ENCODE measurements around the gene TGOLN2. TPM values are rescaled to one million over a fixed set of nuclear protein-coding genes. Genes with fewer than 3 reads are reported as not detected.
A peak's percentile ranks its signal among the peaks of the same experiment; 100 is the strongest.

The TGOLN2 gene
- total and polyA plus RNA-seq, 11 donors, result 15.5 to 130 (median 82.9) TPM

GRCh38 chr2:85314884-85315242, 12.9 kb downstream of the TGOLN2 start:
- Histone ChIP-seq H3K4me1 (peaks cover 0 to 23% (median 6%) of the 10 kb centered on the region in 12 donors), H3K9me3 (no peaks in the 10 kb centered on the region), H3K27ac (no peak overlapping the region), H3K36me3 (peaks cover 0 to 57% (median 43%) of the 10 kb centered on the region in 9 donors), H3K4me3 (no peak overlapping the region), H3K27me3 (no peaks in the 10 kb centered on the region)
- WGBS, 4 donors, result 78 to 88% (median 85%) methylated on average over 7 to 10 of the region's 10 CpGs
- DNase-seq (no peak), ATAC-seq (peak in 3 of 4 donors; percentile 22 to 43 (median 30))
- intact Hi-C loops (cut with DNase I), result loop anchor here in 2 of 10 donors (1.0 to 2.0 kb wide), 2 partner anchors 28 kb away; no protein-coding TSS in a partner anchor
- TF ChIP-seq CTCF (IDR thresholded peaks at IDR 0.05) (no peak), POLR2A (IDR thresholded peaks at IDR 0.05) (no peak)

- Histone ChIP-seq H3K27me3 (no peaks in the 10 kb centered on the region), H3K36me3 (peaks cover 0 to 44% (median 26%) of the 10 kb centered on the region in 9 donors), H3K9me3 (no peaks in the 10 kb centered on the region), H3K27ac (no peak overlapping the region), H3K4me1 (peaks cover 0 to 25% (median 13%) of the 10 kb centered on the region in 12 donors), H3K4me3 (no peak overlapping the region)
- no peak for TF ChIP-seq POLR2A (IDR thresholded peaks at IDR 0.05)
- intact Hi-C loops (cut with DNase I), result no loop called here
- DNase-seq (no peak), ATAC-seq (no peak)
- WGBS, 4 donors, result 86 to 91% (median 89%) methylated on average over 7 of the region's 7 CpGs
Measured at GRCh38 chr2:85312404-85312803, 15.4 kb downstream of the TGOLN2 start.

GRCh38 chr2:85310330-85310729, 17.5 kb downstream of the TGOLN2 start:
- H3K4me3 ChIP-seq, result no peak overlapping the region
- H3K27ac ChIP-seq, result peak overlapping the region in 2 of 12 donors; percentile 38 to 42
- no peak for TF ChIP-seq CTCF (IDR thresholded peaks at IDR 0.05)
- no peak for TF ChIP-seq POLR2A (IDR thresholded peaks at IDR 0.05)
- peaks cover 0 to 47% (median 24%) of the 10 kb centered on the region in 9 donors for H3K36me3 ChIP-seq
- no peaks in the 10 kb centered on the region for H3K27me3 ChIP-seq
- ATAC-seq (no peak), DNase-seq (no peak)
- H3K9me3 ChIP-seq, result no peaks in the 10 kb centered on the region
- peaks cover 0 to 38% (median 16%) of the 10 kb centered on the region in 12 donors for H3K4me1 ChIP-seq
- 83 to 91% (median 85%) methylated on average over 3 of the region's 3 CpGs for WGBS, 4 donors
- intact Hi-C loops (cut with DNase I), result no loop called here

GRCh38 chr2:85309699-85310321, 18.0 kb downstream of the TGOLN2 start:
- peaks cover 0 to 38% (median 16%) of the 10 kb centered on the region in 12 donors for H3K4me1 ChIP-seq
- peak overlapping the region in 2 of 12 donors; percentile 38 to 42 for H3K27ac ChIP-seq
- H3K4me3 ChIP-seq, result peak overlapping the region in 1 of 12 donors; percentile 29
- H3K9me3 ChIP-seq, result no peaks in the 10 kb centered on the region
- no peaks in the 10 kb centered on the region for H3K27me3 ChIP-seq
- DNase-seq, result no peak
- intact Hi-C loops (cut with DNase I), result loop anchor here in 1 of 10 donors (10.0 kb wide), 1 partner anchor 385 kb away; no protein-coding TSS in a partner anchor
- TF ChIP-seq CTCF (IDR thresholded peaks at IDR 0.05), result no peak
- no peak for TF ChIP-seq POLR2A (IDR thresholded peaks at IDR 0.05)
- ATAC-seq, result peak in 1 of 4 donors; percentile 21
- 69 to 79% (median 77%) methylated on average over 19 of the region's 19 CpGs for WGBS, 4 donors
- peaks cover 0 to 48% (median 25%) of the 10 kb centered on the region in 9 donors for H3K36me3 ChIP-seq

All from heart left ventricle (tissue), 16 donors.